Naive thymus-derived CD4-positive, alpha-beta T cell (primary cell): ENCODE results near the gene C1orf167. TPM values are rescaled to one million over a fixed set of nuclear protein-coding genes. Genes with fewer than 3 reads are reported as not detected.

Experiments
- ATAC-seq: fragments of 150-1000 bp; cut with Tn5 transposase; 2 replicates; pipeline ENCODE4 v1.10.0; 2021; ENCODE audit warnings: mild to moderate bottlenecking, moderate library complexity
- CTCF ChIA-PET: fragments of 350-600 bp; sonication (Branson Sonifier 250); formaldehyde crosslinking; loops from one replicate; lab custom pipeline; 2021; ENCODE audit warnings: antibody characterized with exemption; lab: Charles Lee
- POLR2A ChIA-PET: fragments of 350-600 bp; sonication (Branson Sonifier 250); formaldehyde crosslinking; loops from one replicate; lab custom pipeline; 2021; ENCODE audit warnings: antibody characterized with exemption, inconsistent platforms; lab: Charles Lee
- DNase-seq, 9 donors: peaks; one replicate each; pipeline versions ENCODE4 v3.0.0 to v3.0.0-alpha.2; 2020 to 2022; ENCODE audit warnings: mixed read lengths in 1 of 9
- H3K27ac ChIP-seq: one replicate; pipeline ENCODE4 v1.7.0; 2013; ENCODE audit warnings: mild to moderate bottlenecking, low read depth, low read length, moderate library complexity
- H3K27me3 ChIP-seq, 2 donors: one replicate each; pipeline ENCODE4 v1.7.0; 2013; ENCODE audit warnings: low read length in 2 of 2, mild to moderate bottlenecking in 2 of 2, moderate library complexity in 2 of 2; ENCODE audit not compliant: control insufficient read depth in 2 of 2, insufficient read depth in 2 of 2
- H3K36me3 ChIP-seq, 3 experiments: 1 replicate in 2 of 3; 2 replicates in 1 of 3; pipeline ENCODE4 v1.7.0; 2013; ENCODE audit warnings: low read length in 3 of 3, mild to moderate bottlenecking in 3 of 3, moderate library complexity in 1 of 3; ENCODE audit not compliant: insufficient read depth in 3 of 3, control insufficient read depth in 2 of 3
- H3K4me1 ChIP-seq, 2 donors: one replicate each; pipeline ENCODE4 v1.7.0; 2013; ENCODE audit warnings: low read length in 2 of 2, mild to moderate bottlenecking in 2 of 2, moderate library complexity in 1 of 2; ENCODE audit not compliant: control insufficient read depth in 2 of 2, insufficient read depth in 2 of 2
- H3K4me3 ChIP-seq: 2 replicates; pipeline ENCODE4 v1.7.0; 2013; ENCODE audit warnings: mild to moderate bottlenecking, low read length
- H3K9me3 ChIP-seq, 3 experiments: 1 replicate in 2 of 3; 2 replicates in 1 of 3; pipeline ENCODE4 v1.7.0; 2013; ENCODE audit warnings: low read length in 3 of 3; ENCODE audit not compliant: control insufficient read depth in 2 of 3
- H3K27ac Mint-ChIP-seq, 9 donors: one replicate each; pipeline ENCODE4 v1.8.0; 2020 to 2022; ENCODE audit warnings: mixed read lengths in 9 of 9, mild to moderate bottlenecking in 8 of 9, moderate library complexity in 5 of 9, inconsistent platforms in 2 of 9
- H3K27me3 Mint-ChIP-seq, 5 donors: one replicate each; pipeline ENCODE4 v1.8.0; 2021 to 2022; ENCODE audit warnings: mixed read lengths in 5 of 5, mild to moderate bottlenecking in 1 of 5
- H3K36me3 Mint-ChIP-seq, 5 donors: one replicate each; pipeline ENCODE4 v1.8.0; 2020 to 2022; ENCODE audit warnings: mixed read lengths in 5 of 5, mild to moderate bottlenecking in 3 of 5, inconsistent platforms in 1 of 5
- H3K4me1 Mint-ChIP-seq, 7 donors: one replicate each; pipeline ENCODE4 v1.8.0; 2020 to 2022; ENCODE audit warnings: mixed read lengths in 7 of 7, mild to moderate bottlenecking in 3 of 7, inconsistent platforms in 1 of 7
- H3K4me3 Mint-ChIP-seq, 10 donors: one replicate each; pipeline ENCODE4 v1.8.0; 2020 to 2022; ENCODE audit warnings: mild to moderate bottlenecking in 10 of 10, mixed read lengths in 10 of 10, moderate library complexity in 6 of 10, inconsistent platforms in 2 of 10
- H3K9me3 Mint-ChIP-seq, 11 donors: one replicate each; pipeline ENCODE4 v1.8.0; 2020 to 2022; ENCODE audit warnings: mixed read lengths in 11 of 11, mild to moderate bottlenecking in 4 of 11, inconsistent platforms in 1 of 11, moderate library complexity in 1 of 11
- intact Hi-C, 2 donors: fragments of 100-400 bp; cut with micrococcal nuclease; formaldehyde crosslinking; loops; one replicate each; pipeline ENCODE4 v1.15.1; 2023
- polyA plus RNA-seq, 2 donors: library from polyadenylated mRNA; unstranded; fragments of 300-500 nt; fragmentation: Illumina TruSeq; gene quantifications; one replicate each; pipeline ENCODE4 v1.2.3, GENCODE V29; 2021
- total RNA-seq, 6 experiments: library from RNA in 5 of 6; stranded (reverse) in 5 of 6; gene quantifications; 1 replicate in 5 of 6; 2 replicates in 1 of 6; pipeline ENCODE4 v1.2.3 and lab custom pipeline; 2021 to 2026

Gene C1orf167
- total and polyA plus RNA-seq, 7 experiments from 2014 or later: 0.13 to 0.45 TPM; not detected in 5

DNA sequence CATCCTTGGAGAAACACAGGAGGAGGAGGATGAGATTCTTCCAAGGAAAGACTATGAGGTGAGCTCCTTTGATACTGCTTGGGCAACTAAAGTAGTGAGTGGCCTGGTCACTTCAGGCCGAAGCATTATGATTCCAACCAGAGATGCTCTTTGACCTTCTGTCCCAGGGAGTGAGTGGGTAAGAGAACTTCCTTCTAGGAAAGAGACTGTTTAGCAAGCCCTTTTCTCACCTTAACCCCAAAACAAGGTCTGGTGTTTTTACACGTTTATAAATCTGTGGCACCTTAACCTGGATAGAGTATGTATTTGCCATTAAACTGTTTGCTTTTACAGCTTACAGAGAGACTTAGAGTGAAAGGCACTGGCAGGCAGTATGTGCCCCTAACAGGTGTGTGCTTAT lies 45.1 kb downstream of the C1orf167 start:
- Mint-ChIP-seq H3K27ac (peak overlapping the region; percentile 42 to 98 (median 94)), H3K36me3 (peaks cover 0 to 17% (median 4%) of the 10 kb centered on the region in 5 donors), H3K27me3 (no peaks in the 10 kb centered on the region), H3K4me1 (peaks cover 37 to 62% (median 49%) of the 10 kb centered on the region in 7 donors), H3K9me3 (peaks cover 0 to 4% (median 0%) of the 10 kb centered on the region in 11 donors), H3K4me3 (peak overlapping the region; percentile 94 to 100 (median 98))
- H3K27me3 ChIP-seq: no peaks in the 10 kb centered on the region
- H3K4me1 ChIP-seq: peaks cover 36 to 40% of the 10 kb centered on the region in 2 donors
- peak overlapping the region; percentile 86 for H3K4me3 ChIP-seq
- no peak for DNase-seq
- H3K36me3 ChIP-seq: peaks cover 0 to 13% (median 0%) of the 10 kb centered on the region in 3 experiments
- H3K9me3 ChIP-seq: no peaks in the 10 kb centered on the region
- POLR2A ChIA-PET: interaction anchor here (0.5 to 2.4 kb wide), 7 partner anchors 8 to 283 kb away, joined by 3 to 56 read pairs (median 5); partner anchors contain the start of genes MAD2L2, MFN2 and MIIP
- ATAC-seq: no peak
- CTCF ChIA-PET: interaction anchor here (0.7 kb wide), 2 partner anchors 24 to 458 kb away, joined by 3 read pairs; no protein-coding TSS in a partner anchor
- peak overlapping the region; percentile 92 for H3K27ac ChIP-seq
- intact Hi-C loops: loop anchor here (2.0 to 10.0 kb wide), 8 partner anchors 152 to 1332 kb away; partner anchors contain the start of genes FBXO2 (in 2 of the 2), FBXO44 (in 2 of the 2), DFFA (in 1 of the 2) and DHRS3 (in 1 of the 2)

DNA sequence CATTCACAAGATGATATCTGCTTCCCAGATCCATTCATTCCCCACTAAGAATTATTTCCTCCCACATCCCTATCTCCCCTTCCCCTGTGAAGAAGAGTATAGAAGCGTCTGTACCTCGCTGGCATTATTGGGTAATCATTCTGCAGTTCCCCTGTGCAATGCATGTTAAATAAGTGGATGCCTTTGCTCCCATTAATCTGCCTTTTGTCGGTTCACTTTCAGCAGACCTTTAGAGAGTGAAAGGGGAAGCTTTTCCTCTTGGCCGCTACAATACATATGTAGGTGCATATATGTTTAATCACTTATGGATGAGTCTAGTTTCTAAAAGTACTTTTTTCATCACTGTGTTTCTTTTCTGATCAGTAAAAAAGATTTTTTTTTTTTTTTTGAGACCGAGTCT lies 51.0 kb downstream of the C1orf167 start:
- Mint-ChIP-seq H3K27ac (no peak overlapping the region), H3K4me3 (peak overlapping the region in 2 of 10 donors; percentile 37 to 48), H3K9me3 (no peaks in the 10 kb centered on the region), H3K27me3 (no peaks in the 10 kb centered on the region), H3K36me3 (peaks cover 11 to 53% (median 17%) of the 10 kb centered on the region in 5 donors), H3K4me1 (peaks cover 0 to 18% (median 12%) of the 10 kb centered on the region in 7 donors)
- CTCF ChIA-PET: no interaction called here
- Histone ChIP-seq H3K36me3 (peaks cover 7 to 35% (median 9%) of the 10 kb centered on the region in 3 experiments), H3K4me1 (no peaks in the 10 kb centered on the region), H3K9me3 (no peaks in the 10 kb centered on the region), H3K4me3 (no peak overlapping the region), H3K27ac (no peak overlapping the region), H3K27me3 (no peaks in the 10 kb centered on the region)
- intact Hi-C loops: no loop called here
- no peak for DNase-seq
- POLR2A ChIA-PET: no interaction called here
- no peak for ATAC-seq

DNA sequence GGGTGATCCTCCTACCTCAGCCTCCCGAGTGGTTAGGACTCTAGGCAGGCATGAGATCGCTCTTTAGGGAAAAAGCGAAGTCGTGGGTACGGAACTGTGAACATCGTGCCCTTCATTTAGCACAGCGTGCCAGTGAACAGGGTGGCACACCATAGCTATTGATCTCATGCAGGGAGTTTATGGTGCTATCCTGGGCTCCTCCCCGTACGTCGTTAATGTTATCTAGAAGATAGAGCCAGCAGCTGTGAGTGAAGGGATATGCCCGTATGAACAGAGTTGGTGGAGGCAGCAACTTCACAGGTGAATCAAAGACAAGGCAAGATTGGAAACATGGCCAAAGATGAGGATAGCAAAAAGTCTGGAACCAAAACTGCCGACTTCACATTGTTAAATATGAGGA lies 55.2 kb downstream of the C1orf167 start:
- no peak overlapping the region for H3K4me3 ChIP-seq
- Mint-ChIP-seq H3K4me1 (peaks cover 0 to 3% (median 0%) of the 10 kb centered on the region in 7 donors), H3K9me3 (peaks cover 0 to under 1% (median 0%) of the 10 kb centered on the region in 11 donors), H3K27me3 (no peaks in the 10 kb centered on the region), H3K4me3 (no peak overlapping the region), H3K27ac (no peak overlapping the region), H3K36me3 (peaks cover 7 to 49% (median 17%) of the 10 kb centered on the region in 5 donors)
- H3K27ac ChIP-seq: no peak overlapping the region
- intact Hi-C loops: no loop called here
- POLR2A ChIA-PET: no interaction called here
- no peaks in the 10 kb centered on the region for H3K27me3 ChIP-seq
- peaks cover 7 to 49% (median 17%) of the 10 kb centered on the region in 3 experiments for H3K36me3 ChIP-seq
- H3K9me3 ChIP-seq: no peaks in the 10 kb centered on the region
- CTCF ChIA-PET: no interaction called here
- ATAC-seq (no peak), DNase-seq (no peak)
- no peaks in the 10 kb centered on the region for H3K4me1 ChIP-seq

DNA sequence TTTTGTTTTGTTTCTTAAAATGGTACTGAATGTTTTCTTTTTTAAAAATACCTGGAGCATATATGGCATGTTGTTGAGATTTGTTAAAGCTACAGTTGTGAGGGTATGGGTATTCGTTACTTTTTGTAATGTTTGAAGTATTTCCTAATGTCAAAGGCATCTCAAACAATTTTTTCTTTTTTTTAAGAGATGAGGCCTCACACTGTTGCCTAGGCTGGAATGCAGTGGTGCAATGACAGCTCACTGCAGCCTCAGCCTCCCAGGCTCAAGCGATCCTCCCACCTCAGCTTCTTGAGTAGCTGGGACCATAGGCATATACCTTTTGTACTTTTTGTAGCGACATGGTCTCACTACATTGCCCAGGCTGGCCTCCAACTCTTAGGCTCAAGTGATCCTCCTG lies 60.1 kb downstream of the C1orf167 start:
- DNase-seq (no peak), ATAC-seq (no peak)
- H3K27me3 Mint-ChIP-seq: no peaks in the 10 kb centered on the region
- H3K9me3 ChIP-seq: no peaks in the 10 kb centered on the region
- peaks cover 0 to 1% (median 0%) of the 10 kb centered on the region in 7 donors for H3K4me1 Mint-ChIP-seq
- peaks cover 4 to 67% (median 12%) of the 10 kb centered on the region in 3 experiments for H3K36me3 ChIP-seq
- H3K36me3 Mint-ChIP-seq: peaks cover 6 to 42% (median 12%) of the 10 kb centered on the region in 5 donors
- no peaks in the 10 kb centered on the region for H3K27me3 ChIP-seq
- no peaks in the 10 kb centered on the region for H3K4me1 ChIP-seq
- POLR2A ChIA-PET: no interaction called here
- no peak overlapping the region for H3K4me3 Mint-ChIP-seq
- no peak overlapping the region for H3K4me3 ChIP-seq
- intact Hi-C loops: no loop called here
- no peak overlapping the region for H3K27ac Mint-ChIP-seq
- H3K27ac ChIP-seq: no peak overlapping the region
- H3K9me3 Mint-ChIP-seq: peaks cover 0 to 1% (median 0%) of the 10 kb centered on the region in 11 donors
- CTCF ChIA-PET: no interaction called here

DNA sequence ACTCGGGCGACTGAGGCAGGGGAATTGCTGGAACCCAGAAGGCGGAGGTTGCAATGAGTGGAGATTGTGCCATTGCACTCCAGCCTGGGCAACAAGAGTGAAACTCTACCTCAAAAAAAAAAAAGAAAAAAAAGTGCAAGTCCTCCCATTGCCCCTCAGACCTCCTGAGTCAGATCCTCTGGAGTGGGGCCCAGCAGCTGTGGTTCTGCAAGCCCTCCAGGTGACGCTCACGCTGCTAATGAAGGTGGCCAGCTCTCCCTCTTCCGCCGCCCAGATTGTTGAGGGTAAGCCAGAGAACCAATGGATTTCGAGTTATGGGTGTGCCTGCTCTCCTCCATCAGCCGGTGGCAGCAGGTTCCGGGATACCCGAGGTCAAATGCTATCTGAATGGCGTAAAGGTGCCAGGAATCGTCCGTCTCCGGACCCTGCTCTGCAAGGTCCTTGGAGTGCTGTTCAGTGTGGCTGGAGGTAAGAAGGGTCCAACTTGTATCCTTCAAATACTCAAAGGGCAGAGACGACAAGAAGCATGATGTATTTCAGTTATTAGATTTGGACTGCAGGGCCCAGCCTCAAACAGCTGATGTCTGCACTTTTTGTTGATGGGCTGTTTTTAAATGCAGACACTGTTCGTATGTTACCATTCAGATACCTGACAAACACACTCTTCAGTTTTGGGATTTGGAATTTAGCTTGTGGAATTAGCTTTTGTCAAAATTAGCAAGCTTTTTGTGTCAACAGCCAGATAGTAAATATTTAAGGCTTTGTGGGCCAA lies 61.6 kb downstream of the C1orf167 start:
- DNase-seq: no peak
- CTCF ChIA-PET: no interaction called here
- no peak overlapping the region for H3K27ac Mint-ChIP-seq
- H3K4me3 Mint-ChIP-seq: no peak overlapping the region
- H3K9me3 Mint-ChIP-seq: peaks cover 0 to 3% (median 0%) of the 10 kb centered on the region in 11 donors
- intact Hi-C loops: no loop called here
- Histone ChIP-seq H3K27ac (no peak overlapping the region), H3K36me3 (peaks cover 4 to 71% (median 8%) of the 10 kb centered on the region in 3 experiments), H3K4me1 (no peaks in the 10 kb centered on the region), H3K4me3 (no peak overlapping the region), H3K9me3 (no peaks in the 10 kb centered on the region), H3K27me3 (no peaks in the 10 kb centered on the region)
- peaks cover 8 to 47% (median 9%) of the 10 kb centered on the region in 5 donors for H3K36me3 Mint-ChIP-seq
- no peaks in the 10 kb centered on the region for H3K27me3 Mint-ChIP-seq
- ATAC-seq: no peak
- POLR2A ChIA-PET: interaction anchor here (0.9 kb wide), 1 partner anchor 84 kb away, joined by 3 read pairs; no protein-coding TSS in a partner anchor
- H3K4me1 Mint-ChIP-seq: peaks cover 0 to 1% (median 0%) of the 10 kb centered on the region in 7 donors

DNA sequence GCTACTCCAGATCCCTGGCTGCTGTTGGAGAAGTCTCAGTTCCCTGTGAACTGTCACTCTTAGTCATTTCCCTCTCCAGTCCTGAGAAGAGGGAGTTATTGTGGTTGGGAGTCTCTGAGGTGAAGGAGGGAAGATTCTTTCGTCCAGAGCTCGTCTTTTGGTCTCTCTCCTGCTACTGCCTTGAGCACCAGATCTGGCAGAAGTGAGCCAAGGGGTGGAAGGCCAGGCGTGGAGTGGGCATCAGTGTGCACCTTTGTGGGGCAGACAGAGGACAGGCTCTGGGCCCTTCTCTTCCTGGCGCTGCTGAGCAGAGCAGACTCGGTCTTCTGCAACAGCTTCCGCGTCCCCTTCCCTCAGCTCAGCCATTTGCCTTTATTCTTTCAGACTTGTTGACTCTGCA lies 63.1 kb downstream of the C1orf167 start:
- ChIA-PET POLR2A (interaction anchor here (1.0 kb wide), 1 partner anchor 175 kb away, joined by 3 read pairs; no protein-coding TSS in a partner anchor), CTCF (no interaction called here)
- Mint-ChIP-seq H3K9me3 (peaks cover 0 to 3% (median 0%) of the 10 kb centered on the region in 11 donors), H3K27ac (no peak overlapping the region), H3K4me3 (no peak overlapping the region), H3K4me1 (peaks cover 0 to 1% (median 0%) of the 10 kb centered on the region in 7 donors), H3K27me3 (no peaks in the 10 kb centered on the region), H3K36me3 (peaks cover 4 to 51% (median 8%) of the 10 kb centered on the region in 5 donors)
- DNase-seq: no peak
- Histone ChIP-seq H3K9me3 (no peaks in the 10 kb centered on the region), H3K27me3 (no peaks in the 10 kb centered on the region), H3K36me3 (peaks cover 0 to 74% (median 4%) of the 10 kb centered on the region in 3 experiments), H3K4me1 (no peaks in the 10 kb centered on the region), H3K4me3 (no peak overlapping the region), H3K27ac (no peak overlapping the region)
- no peak for ATAC-seq
- intact Hi-C loops: no loop called here
